SU-DHL-6 (cell line): ENCODE results near the gene ARHGAP30.

Experiments
- H2AFZ ChIP-seq: fragments of 200-600 bp; sonication (generic); 2 replicates; pipeline ENCODE4 v1.6.1; 2014; ENCODE audit warnings: low read depth, mild to moderate bottlenecking, moderate library complexity, mixed read lengths, antibody characterized with exemption, low read length; ENCODE audit not compliant: severe bottlenecking
- H3F3A ChIP-seq: fragments of 200-600 bp; shearing (Covaris generic); 2 replicates; pipeline ENCODE4 v1.6.0; 2016; ENCODE audit warnings: antibody characterized with exemption, mild to moderate bottlenecking; ENCODE audit not compliant: insufficient read depth
- H3K27ac ChIP-seq: fragments of 200-600 bp; sonication (generic); 2 replicates; pipeline ENCODE4 v1.5.1; 2016; ENCODE audit warnings: low read depth, mild to moderate bottlenecking, low read length, moderate library complexity, mixed read lengths
- H3K27me3 ChIP-seq: fragments of 200-600 bp; sonication (generic), shearing (Covaris generic); 2 replicates; pipeline ENCODE4 v1.6.0; 2014; ENCODE audit warnings: mild to moderate bottlenecking, low read length
- H3K36me3 ChIP-seq: fragments of 200-600 bp; sonication (generic); 2 replicates; pipeline ENCODE4 v1.6.1; 2014; ENCODE audit warnings: mild to moderate bottlenecking, low read length, mixed read lengths
- H3K4me2 ChIP-seq: fragments of 300-600, 200-600 bp; shearing (Covaris generic), sonication (generic); 2 replicates; pipeline ENCODE4 v1.6.0; 2014; ENCODE audit warnings: low read length, low read depth, mild to moderate bottlenecking; ENCODE audit not compliant: poor library complexity, severe bottlenecking
- H3K4me3 ChIP-seq: fragments of 200-600 bp; sonication (generic); 2 replicates; pipeline ENCODE4 v1.5.1; 2014; ENCODE audit warnings: antibody characterized with exemption, low read length, mild to moderate bottlenecking, mixed read lengths; ENCODE audit not compliant: insufficient read depth, poor library complexity, severe bottlenecking
- H3K79me2 ChIP-seq: fragments of 200-600 bp; sonication (generic); 2 replicates; pipeline ENCODE4 v1.6.1; 2014; ENCODE audit warnings: mild to moderate bottlenecking, low read length, moderate library complexity; ENCODE audit not compliant: insufficient read depth
- H3K9ac ChIP-seq: fragments of 200-600 bp; sonication (generic); 2 replicates; pipeline ENCODE4 v1.7.0; 2014; ENCODE audit warnings: mild to moderate bottlenecking, low read length
- H3K9me2 ChIP-seq: fragments of 200-600 bp; sonication (generic); replicated peaks from 2 replicates; pipeline ENCODE4 v1.6.1; 2014; ENCODE audit warnings: low read length; ENCODE audit not compliant: insufficient read depth
- H3K9me3 ChIP-seq: fragments of 200-600 bp; sonication (generic); 2 replicates; pipeline ENCODE4 v1.6.1; 2014; ENCODE audit warnings: low read length, mixed read lengths; ENCODE audit not compliant: insufficient read depth
- H4K20me1 ChIP-seq: fragments of 200-600 bp; sonication (generic); 2 replicates; pipeline ENCODE4 v1.6.1; 2014; ENCODE audit warnings: low read depth, mild to moderate bottlenecking, antibody characterized with exemption, low read length, moderate library complexity, mixed read lengths
- EZH2phosphoT487 ChIP-seq: fragments of 200-600 bp; sonication (generic), shearing (Covaris generic); conservative IDR thresholded peaks from 2 replicates; pipeline ENCODE4 v1.6.1; 2018; ENCODE audit warnings: mild to moderate bottlenecking, antibody characterized with exemption, low read length, moderate library complexity, mixed read lengths
- TF ChIP-seq, protein P1 (sequence below): fragments of 200-600 bp; sonication (generic); IDR thresholded peaks from one replicate; pipeline ENCODE4 v1.5.1; 2017; ENCODE audit warnings: antibody characterized with exemption, mild to moderate bottlenecking, low read length, moderate library complexity; ENCODE audit not compliant: insufficient read depth, poor library complexity, severe bottlenecking

ARHGAP30 gene

DNA sequence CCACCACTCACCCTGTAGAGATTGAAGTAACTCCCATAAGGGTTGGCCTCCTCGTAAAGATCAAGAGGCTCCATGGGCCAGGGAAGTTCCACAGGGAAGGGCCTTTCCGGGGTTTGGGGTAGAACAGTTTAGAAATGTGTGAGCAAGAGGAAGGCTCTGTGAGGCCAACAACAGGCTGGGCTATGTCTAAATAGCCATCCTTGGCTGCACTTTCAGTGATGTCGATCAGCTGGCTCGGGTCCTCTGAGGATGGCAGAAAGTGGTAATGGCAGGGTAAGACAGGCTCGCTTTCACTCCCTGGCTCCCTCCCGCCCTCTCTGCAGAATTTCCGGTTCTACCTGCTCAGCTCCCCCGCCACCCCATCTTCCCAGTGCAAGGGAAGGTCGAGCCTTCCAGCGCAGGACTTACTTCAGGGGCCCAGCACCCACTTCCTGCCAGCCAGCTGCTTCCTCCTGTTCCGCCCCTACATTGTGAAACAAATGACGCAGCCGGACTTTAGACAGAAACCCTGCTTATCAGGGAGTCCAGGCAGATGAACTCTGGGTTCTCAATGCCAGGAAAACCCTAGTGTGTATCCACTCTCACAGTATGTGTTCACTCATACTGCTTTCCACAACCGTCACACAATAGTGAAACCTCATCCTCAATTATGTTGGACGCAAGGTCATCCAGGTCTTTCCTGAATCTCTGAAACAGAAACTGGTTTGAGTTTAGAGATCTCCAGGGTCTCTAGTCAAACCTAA is 56.0 kb downstream of the ARHGAP30 start:
- H3K9ac ChIP-seq, result peak overlapping the region; percentile 17; the same call in 1 of the 2 replicates
- H3F3A ChIP-seq, result no peaks in the 10 kb centered on the region
- H3K9me2 ChIP-seq, result no peaks in the 10 kb centered on the region
- no peaks in the 10 kb centered on the region for H3K9me3 ChIP-seq
- no peaks in the 10 kb centered on the region; the same call in 1 of the 2 replicates for H3K79me2 ChIP-seq
- H3K4me3 ChIP-seq, result peak overlapping the region; percentile 22
- peak overlapping the region; percentile 47 for H3K4me2 ChIP-seq
- no peaks in the 10 kb centered on the region for H3K27me3 ChIP-seq
- H3K27ac ChIP-seq, result peak overlapping the region; percentile 39; the same call in 1 of the 2 replicates
- H4K20me1 ChIP-seq, result no peaks in the 10 kb centered on the region
- TF ChIP-seq, protein P1, sequence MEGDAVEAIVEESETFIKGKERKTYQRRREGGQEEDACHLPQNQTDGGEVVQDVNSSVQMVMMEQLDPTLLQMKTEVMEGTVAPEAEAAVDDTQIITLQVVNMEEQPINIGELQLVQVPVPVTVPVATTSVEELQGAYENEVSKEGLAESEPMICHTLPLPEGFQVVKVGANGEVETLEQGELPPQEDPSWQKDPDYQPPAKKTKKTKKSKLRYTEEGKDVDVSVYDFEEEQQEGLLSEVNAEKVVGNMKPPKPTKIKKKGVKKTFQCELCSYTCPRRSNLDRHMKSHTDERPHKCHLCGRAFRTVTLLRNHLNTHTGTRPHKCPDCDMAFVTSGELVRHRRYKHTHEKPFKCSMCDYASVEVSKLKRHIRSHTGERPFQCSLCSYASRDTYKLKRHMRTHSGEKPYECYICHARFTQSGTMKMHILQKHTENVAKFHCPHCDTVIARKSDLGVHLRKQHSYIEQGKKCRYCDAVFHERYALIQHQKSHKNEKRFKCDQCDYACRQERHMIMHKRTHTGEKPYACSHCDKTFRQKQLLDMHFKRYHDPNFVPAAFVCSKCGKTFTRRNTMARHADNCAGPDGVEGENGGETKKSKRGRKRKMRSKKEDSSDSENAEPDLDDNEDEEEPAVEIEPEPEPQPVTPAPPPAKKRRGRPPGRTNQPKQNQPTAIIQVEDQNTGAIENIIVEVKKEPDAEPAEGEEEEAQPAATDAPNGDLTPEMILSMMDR, result no peak
- TF ChIP-seq EZH2phosphoT487, result no peak
- peak overlapping the region; percentile 20 for H2AFZ ChIP-seq
- no peaks in the 10 kb centered on the region for H3K36me3 ChIP-seq

DNA sequence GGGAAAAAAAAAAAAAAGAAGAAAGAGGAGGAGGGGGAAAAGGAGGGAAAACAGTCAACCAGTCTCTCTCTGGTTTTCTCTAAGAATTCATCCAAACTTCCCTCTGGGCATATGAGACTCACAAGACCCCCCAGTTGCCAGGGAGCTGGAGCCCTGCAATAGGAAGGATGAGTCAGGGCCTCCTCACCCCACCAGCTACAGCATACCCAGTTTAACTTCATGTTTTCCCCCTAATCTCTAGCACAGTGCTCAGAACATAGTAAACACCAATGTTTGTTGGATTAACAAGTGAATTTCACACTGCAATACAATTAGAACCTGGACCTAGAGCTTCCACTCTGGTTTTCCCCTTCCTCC is 56.6 kb downstream of the ARHGAP30 start:
- Histone ChIP-seq H3K9me2 (no peaks in the 10 kb centered on the region), H3K9ac (peak overlapping the region; percentile 17; the same call in 1 of the 2 replicates), H3K79me2 (no peaks in the 10 kb centered on the region; the same call in 1 of the 2 replicates), H3K27me3 (no peaks in the 10 kb centered on the region), H3K36me3 (no peaks in the 10 kb centered on the region), H3K9me3 (no peaks in the 10 kb centered on the region), H3K4me2 (peak overlapping the region; percentile 47), H3K27ac (0 out of 2 replicates have a peak overlapping the region, but pooled peaks have one; percentile 39), H3F3A (no peaks in the 10 kb centered on the region), H3K4me3 (peak overlapping the region; percentile 22), H4K20me1 (no peaks in the 10 kb centered on the region), H2AFZ (peak overlapping the region; percentile 20)
- no peak for TF ChIP-seq EZH2phosphoT487
- TF ChIP-seq, protein P1, result no peak

DNA sequence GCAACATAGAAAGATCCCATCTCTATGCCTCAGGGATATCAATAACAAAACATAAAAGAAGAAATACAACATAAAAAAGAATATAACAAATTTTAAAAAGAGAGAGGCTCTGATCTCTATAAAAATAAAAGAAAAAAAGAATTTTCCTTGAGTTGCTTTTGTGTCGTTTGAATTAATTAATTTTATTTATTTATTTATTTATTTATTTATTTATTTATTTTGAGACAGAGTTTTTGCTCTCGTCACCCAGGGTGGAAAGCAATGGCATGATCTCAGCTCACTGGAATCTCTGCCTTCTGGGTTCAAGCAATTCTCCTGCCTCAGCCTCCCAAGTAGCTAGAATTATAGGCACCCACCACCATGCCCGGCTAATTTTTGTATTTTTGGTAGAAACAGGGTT is 57.3 kb downstream of the ARHGAP30 start:
- no peaks in the 10 kb centered on the region for H3F3A ChIP-seq
- H3K9me2 ChIP-seq, result no peaks in the 10 kb centered on the region
- H3K27ac ChIP-seq, result no peak overlapping the region
- H3K9ac ChIP-seq, result no peak overlapping the region
- no peaks in the 10 kb centered on the region; the same call in 1 of the 2 replicates for H3K79me2 ChIP-seq
- no peaks in the 10 kb centered on the region for H4K20me1 ChIP-seq
- H3K9me3 ChIP-seq, result no peaks in the 10 kb centered on the region
- no peak overlapping the region for H2AFZ ChIP-seq
- no peak overlapping the region for H3K4me3 ChIP-seq
- H3K36me3 ChIP-seq, result no peaks in the 10 kb centered on the region
- no peak for TF ChIP-seq EZH2phosphoT487
- TF ChIP-seq, protein P1, result no peak
- H3K4me2 ChIP-seq, result no peak overlapping the region
- no peaks in the 10 kb centered on the region for H3K27me3 ChIP-seq
